Thyroid gland (tissue), 4 donors: Measurements from ENCODE around the gene UBXN7.

Source experiments
- CTCF ChIP-seq, 6 experiments: fragments of 200-600 bp in 3 of 6; fragments of 450-650 bp in 3 of 6; sonication (generic) in 3 of 6; IDR thresholded peaks; one replicate each; pipeline ENCODE4 v1.5.1; 2016 to 2019; ENCODE audit warnings: antibody characterized with exemption in 6 of 6, mild to moderate bottlenecking in 2 of 6, inconsistent platforms in 1 of 6, moderate library complexity in 1 of 6
- POLR2A ChIP-seq, 2 donors: fragments of 450-650 bp; IDR thresholded peaks; one replicate each; pipeline ENCODE4 v1.6.1; 2017; ENCODE audit warnings: antibody characterized with exemption in 2 of 2, mild to moderate bottlenecking in 2 of 2, moderate library complexity in 1 of 2

- TF ChIP-seq CTCF (IDR thresholded peaks at IDR 0.05) (no peak), POLR2A (IDR thresholded peaks at IDR 0.05) (no peak)
Measured at GRCh38 chr3:196315821-196316220, 116.4 kb downstream of the UBXN7 start.
